IPS-NIHi7 (cell line): ENCODE data around the gene DAP.
"Not testable (repeated sequence)": the region's sequence is repeated elsewhere in the genome, so short reads cannot be mapped to it uniquely, and the experiment has no call there.

Experiments used
- DNase-seq: peaks from one replicate; pipeline ENCODE4 v3.0.0; 2012; ENCODE audit warnings: mixed read lengths; ENCODE audit errors: extremely low spot score

Gene DAP, protein sequence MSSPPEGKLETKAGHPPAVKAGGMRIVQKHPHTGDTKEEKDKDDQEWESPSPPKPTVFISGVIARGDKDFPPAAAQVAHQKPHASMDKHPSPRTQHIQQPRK

GRCh38 chr5:10761185-10761932 is at the start of gene DAP:
TSS of gene DAP (minus strand) at chr5:10761234. CDS start at chr5:10761068, 166 bp downstream.
- DNase-seq: peak; percentile 92

DNA sequence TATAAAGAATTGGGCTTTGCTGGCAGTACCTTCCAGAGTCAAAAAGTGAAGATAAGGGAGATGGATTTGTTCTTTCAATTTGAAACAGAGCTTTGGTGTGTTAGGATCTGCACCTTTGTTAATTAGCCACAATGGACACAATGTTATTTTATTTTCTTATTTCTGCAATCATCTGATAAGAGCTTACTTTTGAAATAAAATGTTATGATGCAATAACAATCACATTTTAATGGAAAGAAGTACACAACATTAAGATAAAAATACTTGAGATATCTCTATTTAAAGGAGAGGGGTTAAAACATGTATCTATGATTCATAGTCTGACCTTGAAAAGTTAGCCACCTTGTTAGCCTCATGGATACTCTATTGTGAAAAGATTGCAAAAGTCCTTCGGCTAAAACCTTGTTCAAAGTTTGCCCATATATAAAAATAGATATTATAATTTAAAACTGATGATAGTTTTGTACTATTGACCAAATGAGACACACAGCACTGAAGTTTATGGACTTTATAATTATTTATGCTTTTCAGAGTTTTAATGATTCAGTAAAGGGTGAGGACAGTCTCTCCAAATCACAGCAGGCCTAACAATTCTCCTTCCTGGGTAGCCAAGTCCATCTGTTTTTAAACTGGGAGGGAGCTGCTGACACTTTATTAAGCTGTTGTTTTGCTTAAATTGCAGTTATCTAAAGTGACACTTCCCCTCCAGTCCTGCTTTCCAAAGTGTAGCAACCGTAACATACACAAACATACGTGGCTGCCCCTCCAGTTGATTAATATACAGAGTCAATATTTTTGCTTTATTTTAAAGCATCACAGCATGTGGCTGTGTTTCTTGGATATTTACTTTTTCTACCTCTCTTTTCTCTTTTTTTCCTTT is 47.6 kb upstream of the DAP start:
- no peak for DNase-seq

- peak; percentile 55 for DNase-seq
Measured at GRCh38 chr5:10801931-10802666, 41.1 kb upstream of the DAP start.

DNA sequence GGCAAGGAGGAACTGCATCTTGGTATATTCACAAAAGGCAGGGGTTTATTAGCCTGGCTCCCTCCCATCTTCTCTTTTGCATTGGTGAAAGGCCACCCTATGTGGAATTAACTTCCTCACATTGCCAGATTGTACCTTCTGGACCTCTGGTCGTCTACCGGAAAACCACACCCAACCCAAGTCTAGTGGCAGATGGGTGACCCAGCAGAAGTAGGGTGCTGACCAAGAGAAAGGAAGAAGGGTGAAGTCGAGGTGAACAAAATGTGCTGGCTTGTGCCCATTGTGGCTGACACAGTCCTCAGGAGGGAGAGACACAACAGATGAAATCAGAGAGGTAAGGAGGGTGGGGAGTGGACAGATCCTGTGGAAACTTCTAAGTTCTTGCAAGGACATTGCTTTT is 39.8 kb upstream of the DAP start:
- no peak for DNase-seq

DNA sequence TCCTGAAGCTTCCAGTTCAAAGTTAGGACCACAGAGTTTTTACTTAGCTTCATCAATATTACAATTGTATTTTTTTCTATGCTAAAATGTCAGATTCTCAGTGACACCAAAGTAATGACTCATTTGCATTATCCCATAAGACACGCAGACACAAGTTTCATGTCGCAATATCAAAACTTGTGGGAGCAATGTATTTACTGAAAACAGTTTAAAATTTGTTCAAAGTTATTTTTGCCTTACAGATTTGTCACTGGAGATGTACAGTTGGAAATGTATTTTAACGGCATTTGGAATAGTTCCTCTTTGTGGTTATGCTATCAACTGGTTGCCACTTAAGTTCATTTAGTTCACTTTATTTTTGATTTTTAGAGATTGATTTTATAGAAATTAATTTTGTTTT is 36.2 kb upstream of the DAP start:
- DNase-seq: no peak

- DNase-seq: no peak
Measured at GRCh38 chr5:10793785-10794184, 32.8 kb upstream of the DAP start.

- DNase-seq: no peak
Measured at GRCh38 chr5:10792336-10792735, 31.3 kb upstream of the DAP start.

- no peak for DNase-seq
Measured at GRCh38 chr5:10789726-10790125, 28.7 kb upstream of the DAP start.

- DNase-seq: no peak
Measured at GRCh38 chr5:10789021-10789420, 28.0 kb upstream of the DAP start.

- no peak for DNase-seq
Measured at GRCh38 chr5:10788358-10788757, 27.3 kb upstream of the DAP start.

DNA sequence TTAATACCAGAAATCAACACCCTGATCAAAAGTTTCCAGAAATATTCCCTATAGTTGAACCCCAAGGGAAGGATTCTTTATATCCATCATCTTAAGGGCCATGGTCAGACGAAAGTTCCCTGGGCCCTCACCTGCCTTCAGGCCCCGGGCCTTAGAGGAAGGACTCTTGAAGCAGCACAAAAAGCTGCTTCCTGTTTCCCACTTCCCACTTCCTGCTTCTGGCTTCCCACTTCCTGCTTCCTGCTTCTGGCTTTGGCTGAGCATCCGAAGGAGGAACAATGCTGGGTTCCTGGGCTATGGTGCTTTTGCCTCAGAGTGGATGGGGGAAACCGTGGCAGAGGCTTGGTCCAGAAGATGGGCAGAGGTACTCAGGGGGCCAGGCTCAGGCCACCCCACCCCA is 25.8 kb upstream of the DAP start:
- no peak for DNase-seq

DNA sequence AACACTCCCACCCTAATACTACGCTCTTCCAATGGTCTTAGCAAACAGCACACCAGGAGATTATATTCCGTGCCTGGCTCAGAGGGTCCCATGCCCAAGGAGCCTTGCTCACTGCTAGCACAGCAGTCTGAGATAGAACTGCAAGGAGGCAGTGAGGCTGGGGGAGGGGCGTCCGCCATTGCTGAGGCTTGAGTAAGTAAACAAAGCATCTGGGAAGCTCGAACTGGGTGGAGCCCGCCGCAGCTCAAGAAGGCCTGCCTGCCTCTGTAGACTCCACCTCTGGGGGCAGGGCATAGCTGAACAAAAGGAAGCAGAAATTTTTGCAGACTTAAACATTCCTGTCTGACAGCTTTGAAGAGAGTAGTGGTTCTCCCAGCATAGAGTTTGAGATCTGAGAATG is 19.2 kb upstream of the DAP start:
- DNase-seq: not testable (repeated sequence)

DNA sequence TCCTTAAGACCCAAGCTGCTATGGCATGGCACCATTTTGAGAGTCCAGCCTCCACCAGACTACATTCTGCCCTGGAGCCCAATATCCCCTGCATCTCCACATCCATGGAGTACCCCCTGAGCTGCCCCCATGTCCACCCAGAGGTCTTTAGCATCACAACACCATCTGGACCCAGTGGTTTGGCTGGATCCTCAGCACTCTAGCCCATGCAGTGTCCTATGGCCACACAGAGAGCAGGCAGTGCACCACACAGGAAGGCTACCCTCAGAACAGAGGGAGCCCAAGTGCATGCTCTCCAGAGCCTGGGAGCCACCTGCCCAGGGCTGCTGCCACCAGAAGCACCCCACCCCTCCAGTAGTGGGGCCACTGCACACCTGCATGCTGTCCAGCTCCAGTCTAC is 18.6 kb upstream of the DAP start:
- no peak for DNase-seq

GRCh38 chr5:10778179-10778910 is 17.3 kb upstream of the DAP start:
- no peak for DNase-seq

GRCh38 chr5:10775646-10776045 is 14.6 kb upstream of the DAP start:
- peak; percentile 51 for DNase-seq

- no peak for DNase-seq
Measured at GRCh38 chr5:10772901-10773585, 12.0 kb upstream of the DAP start.

GRCh38 chr5:10768328-10768899 is 7.4 kb upstream of the DAP start:
- no peak for DNase-seq

- DNase-seq: no peak
Measured at GRCh38 chr5:10762776-10763500, 1.9 kb upstream of the DAP start.

DNA sequence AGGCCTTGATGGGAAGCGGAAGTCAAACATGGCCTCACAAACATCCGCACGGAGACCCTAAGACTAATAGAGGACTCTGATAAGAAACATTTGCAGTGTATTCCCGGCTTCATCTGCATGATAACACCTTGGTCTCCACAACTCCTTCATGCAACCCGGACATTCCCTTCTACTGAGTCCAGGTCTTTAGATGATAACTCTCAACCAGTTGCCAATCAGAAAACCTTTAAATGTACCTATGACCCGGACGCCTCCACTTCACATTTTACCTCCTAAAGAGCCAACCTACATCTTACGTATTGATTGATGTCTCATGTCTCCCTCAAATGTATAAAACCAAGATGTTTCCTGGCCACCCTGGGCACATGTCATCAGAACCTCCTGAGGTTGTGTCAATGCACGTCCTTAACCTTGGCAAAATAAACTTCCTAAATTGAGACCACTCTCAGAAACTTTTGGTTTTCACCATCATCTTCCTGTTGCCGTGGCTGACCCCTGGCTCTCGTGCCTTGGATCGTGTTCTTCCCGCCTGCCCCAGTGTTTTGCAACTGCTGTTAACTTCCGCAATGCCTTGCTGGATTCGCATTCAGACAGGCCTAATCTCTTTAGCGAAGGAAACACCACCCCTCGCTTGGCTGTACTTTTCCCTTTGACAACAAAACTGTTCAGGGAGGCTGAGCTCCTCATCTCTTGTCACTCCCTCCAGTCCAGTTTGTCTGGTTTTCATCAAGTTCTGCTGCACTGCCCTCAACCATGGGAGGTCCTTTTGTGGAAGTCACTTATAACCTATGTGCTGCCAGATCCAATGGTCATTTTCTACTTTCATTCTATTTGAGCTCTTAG is 1.1 kb upstream of the DAP start:
- no peak for DNase-seq
